Activated B cell treated with CpG ODN at 0.5 μM for 24 hours (primary cell): ENCODE data around the gene ADAMTSL3. TPM values are rescaled to one million over a fixed set of nuclear protein-coding genes. Genes with fewer than 3 reads are reported as not detected.

Experiments
- ATAC-seq: fragments of 200-7000 bp; cut with Tn5 transposase; one replicate; pipeline ENCODE4 v1.10.0; 2021; ENCODE audit warnings: low read depth, mild to moderate bottlenecking, moderate library complexity
- CTCF ChIA-PET: fragments of 350-600 bp; sonication (Branson Sonifier 250); formaldehyde crosslinking; loops from one replicate; lab custom pipeline; 2021; ENCODE audit warnings: antibody characterized with exemption; lab: Charles Lee
- POLR2A ChIA-PET: fragments of 350-600 bp; sonication (Branson Sonifier 250); formaldehyde crosslinking; loops from one replicate; lab custom pipeline; 2021; ENCODE audit warnings: antibody characterized with exemption; lab: Charles Lee
- DNase-seq: peaks from one replicate; pipeline ENCODE4 v3.0.0; 2022
- H3K27ac Mint-ChIP-seq: one replicate; pipeline ENCODE4 v1.8.0; 2020; ENCODE audit warnings: mixed read lengths
- H3K27me3 Mint-ChIP-seq: one replicate; pipeline ENCODE4 v1.8.0; 2021; ENCODE audit warnings: mixed read lengths
- H3K36me3 Mint-ChIP-seq: one replicate; pipeline ENCODE4 v1.8.0; 2021; ENCODE audit warnings: low read depth, mixed read lengths
- H3K4me1 Mint-ChIP-seq: one replicate; pipeline ENCODE4 v1.8.0; 2021; ENCODE audit warnings: mixed read lengths
- H3K4me3 Mint-ChIP-seq: one replicate; pipeline ENCODE4 v1.8.0; 2020; ENCODE audit warnings: mild to moderate bottlenecking, mixed read lengths
- H3K9me3 Mint-ChIP-seq: one replicate; pipeline ENCODE4 v1.8.0; 2020; ENCODE audit warnings: mixed read lengths
- intact Hi-C: fragments of 100-400 bp; cut with micrococcal nuclease; formaldehyde crosslinking; loops from one replicate; pipeline ENCODE4 v1.15.1; 2024
- total RNA-seq: library from RNA; stranded (reverse); gene quantifications from 2 replicates; pipeline ENCODE4 v1.2.3, GENCODE V29; 2022
- TF ChIP-seq, protein P1 (sequence below): fragments of 200-600 bp; IDR thresholded peaks from one replicate; pipeline ENCODE4 v1.8.0; 2022; ENCODE audit warnings: antibody characterized with exemption, mild to moderate bottlenecking

Gene ADAMTSL3
- total RNA-seq, 1 donor from 2014 or later: not detected

DNA sequence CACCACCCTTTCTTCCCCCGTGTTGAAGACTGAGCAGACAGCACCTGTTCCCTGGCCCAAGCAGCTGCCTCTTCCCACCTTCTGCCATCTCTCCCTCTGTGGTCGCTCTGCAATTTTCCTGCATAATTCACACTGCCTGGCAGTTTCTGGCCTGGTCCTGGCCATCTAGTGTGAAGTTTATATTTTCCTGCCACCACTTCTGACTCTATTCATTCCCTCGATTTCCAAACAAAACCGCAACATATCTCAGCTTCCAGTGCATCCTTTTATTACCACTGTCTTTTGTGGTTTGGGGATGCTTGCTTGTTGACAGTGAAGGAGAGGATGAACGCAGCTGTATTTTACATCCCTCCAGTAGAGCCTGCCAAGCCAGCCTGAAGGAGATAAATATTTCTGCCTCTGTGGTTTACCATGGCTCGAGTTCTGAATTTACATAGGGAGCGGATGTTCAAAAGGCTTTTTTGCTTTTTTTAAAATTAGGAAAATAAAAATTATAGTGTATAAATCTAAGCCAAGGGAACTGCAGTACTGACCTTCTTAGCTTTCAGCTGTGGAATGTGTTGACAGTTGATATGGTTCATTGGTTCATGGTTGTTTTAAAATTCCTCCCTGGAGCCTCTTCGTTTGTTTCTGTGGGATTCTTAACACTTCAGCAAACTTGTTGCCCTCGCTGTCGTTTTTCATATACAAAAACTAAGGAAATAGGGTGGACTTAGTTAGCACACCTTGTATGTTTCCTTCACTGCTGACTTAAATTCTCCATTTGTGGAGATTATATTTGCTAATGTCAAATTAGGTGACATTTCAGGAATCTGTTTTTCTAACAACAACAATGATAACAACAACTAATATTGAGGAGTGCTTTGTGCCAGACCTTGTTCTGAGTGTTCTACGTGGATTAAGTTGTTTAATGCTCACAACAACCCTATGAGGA is 250.5 kb downstream of the ADAMTSL3 start:
- ChIA-PET CTCF (no interaction called here), POLR2A (no interaction called here)
- no peak for ATAC-seq
- no peak overlapping the region for H3K27ac Mint-ChIP-seq
- no peak overlapping the region for H3K4me3 Mint-ChIP-seq
- intact Hi-C loops: no loop called here
- DNase-seq: no peak
- TF ChIP-seq, protein P1, sequence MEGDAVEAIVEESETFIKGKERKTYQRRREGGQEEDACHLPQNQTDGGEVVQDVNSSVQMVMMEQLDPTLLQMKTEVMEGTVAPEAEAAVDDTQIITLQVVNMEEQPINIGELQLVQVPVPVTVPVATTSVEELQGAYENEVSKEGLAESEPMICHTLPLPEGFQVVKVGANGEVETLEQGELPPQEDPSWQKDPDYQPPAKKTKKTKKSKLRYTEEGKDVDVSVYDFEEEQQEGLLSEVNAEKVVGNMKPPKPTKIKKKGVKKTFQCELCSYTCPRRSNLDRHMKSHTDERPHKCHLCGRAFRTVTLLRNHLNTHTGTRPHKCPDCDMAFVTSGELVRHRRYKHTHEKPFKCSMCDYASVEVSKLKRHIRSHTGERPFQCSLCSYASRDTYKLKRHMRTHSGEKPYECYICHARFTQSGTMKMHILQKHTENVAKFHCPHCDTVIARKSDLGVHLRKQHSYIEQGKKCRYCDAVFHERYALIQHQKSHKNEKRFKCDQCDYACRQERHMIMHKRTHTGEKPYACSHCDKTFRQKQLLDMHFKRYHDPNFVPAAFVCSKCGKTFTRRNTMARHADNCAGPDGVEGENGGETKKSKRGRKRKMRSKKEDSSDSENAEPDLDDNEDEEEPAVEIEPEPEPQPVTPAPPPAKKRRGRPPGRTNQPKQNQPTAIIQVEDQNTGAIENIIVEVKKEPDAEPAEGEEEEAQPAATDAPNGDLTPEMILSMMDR: no peak
- no peaks in the 10 kb centered on the region for H3K4me1 Mint-ChIP-seq
- H3K9me3 Mint-ChIP-seq: no peaks in the 10 kb centered on the region
- no peaks in the 10 kb centered on the region for H3K36me3 Mint-ChIP-seq
- H3K27me3 Mint-ChIP-seq: no peaks in the 10 kb centered on the region

DNA sequence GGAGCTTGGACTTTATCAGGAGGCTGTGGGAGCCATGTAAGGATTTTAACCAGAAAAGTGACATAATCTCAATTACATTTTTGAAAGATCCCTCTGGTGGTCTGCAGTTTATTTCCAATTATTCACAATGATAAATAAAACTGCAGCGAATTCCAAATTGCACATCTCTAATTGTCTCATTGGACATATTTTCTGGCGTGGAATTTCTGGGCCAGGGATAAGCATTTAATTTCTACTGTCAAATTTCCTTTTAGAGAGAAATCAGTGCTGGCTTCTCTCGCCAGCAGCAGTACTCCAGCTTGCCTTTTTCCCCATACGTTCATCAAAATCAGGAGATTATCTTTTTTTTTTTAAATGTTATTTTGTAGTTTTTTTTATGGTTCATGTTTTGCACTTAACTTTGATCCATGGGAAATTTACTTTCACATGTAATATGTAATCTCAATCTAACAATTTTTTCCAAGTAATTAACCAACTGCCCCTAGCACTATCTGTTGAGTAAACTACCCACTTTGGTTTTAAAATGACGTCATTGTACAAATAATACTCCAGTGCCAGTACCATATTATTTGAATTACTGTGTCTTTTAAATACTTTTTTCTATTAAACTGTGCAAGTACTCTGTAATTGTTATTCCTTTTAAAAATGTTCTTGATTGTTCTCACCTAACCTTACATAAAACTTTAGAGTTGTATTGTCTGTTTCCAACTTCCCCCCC is 251.8 kb downstream of the ADAMTSL3 start:
- POLR2A ChIA-PET: no interaction called here
- Mint-ChIP-seq H3K27me3 (no peaks in the 10 kb centered on the region), H3K27ac (no peak overlapping the region), H3K4me3 (no peak overlapping the region), H3K9me3 (no peaks in the 10 kb centered on the region), H3K4me1 (no peaks in the 10 kb centered on the region), H3K36me3 (no peaks in the 10 kb centered on the region)
- no peak for DNase-seq
- ATAC-seq: no peak
- intact Hi-C loops: no loop called here
- CTCF ChIA-PET: no interaction called here
- TF ChIP-seq, protein P1: no peak

DNA sequence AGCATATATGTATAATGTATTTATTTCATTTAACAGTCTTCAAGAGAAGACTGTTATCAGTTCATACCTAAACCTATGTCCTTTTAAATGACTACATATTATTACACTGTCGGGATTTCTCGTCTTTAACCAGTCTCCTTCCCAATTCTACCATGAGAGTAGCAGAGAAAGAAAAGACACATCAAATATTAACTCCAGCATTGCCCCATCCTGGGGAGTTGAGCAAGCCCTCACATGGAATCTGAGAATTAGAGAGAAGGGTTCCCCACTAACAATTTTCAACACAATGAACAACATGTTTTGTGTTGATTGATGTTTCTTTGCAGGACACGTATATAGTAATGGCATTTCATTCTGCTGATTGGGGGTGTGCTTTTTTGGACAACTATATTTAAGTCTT is 257.4 kb downstream of the ADAMTSL3 start:
- intact Hi-C loops: no loop called here
- no peaks in the 10 kb centered on the region for H3K4me1 Mint-ChIP-seq
- DNase-seq (no peak), ATAC-seq (no peak)
- POLR2A ChIA-PET: no interaction called here
- no peaks in the 10 kb centered on the region for H3K27me3 Mint-ChIP-seq
- CTCF ChIA-PET: no interaction called here
- no peaks in the 10 kb centered on the region for H3K36me3 Mint-ChIP-seq
- TF ChIP-seq, protein P1: no peak
- no peak overlapping the region for H3K27ac Mint-ChIP-seq
- H3K4me3 Mint-ChIP-seq: no peak overlapping the region
- no peaks in the 10 kb centered on the region for H3K9me3 Mint-ChIP-seq

DNA sequence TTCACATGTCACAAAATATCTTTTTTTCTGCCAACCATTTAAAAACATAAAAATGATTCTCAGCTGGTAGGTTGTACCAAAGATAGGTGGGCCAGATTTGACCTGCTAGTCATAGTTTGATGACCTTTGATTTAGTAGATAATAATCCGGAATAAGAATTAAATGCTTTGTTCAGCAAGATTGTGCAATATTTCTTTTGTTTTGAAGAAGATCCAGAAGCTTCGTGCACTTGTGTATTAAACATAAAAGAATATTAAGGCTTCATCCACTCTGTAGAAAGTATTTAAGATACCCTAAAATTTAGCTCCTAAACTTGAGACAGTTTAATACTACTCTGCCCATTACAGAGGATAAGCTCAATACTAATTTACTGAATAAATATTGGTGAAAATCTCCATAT is 258.4 kb downstream of the ADAMTSL3 start:
- TF ChIP-seq, protein P1: no peak
- Mint-ChIP-seq H3K27me3 (no peaks in the 10 kb centered on the region), H3K4me3 (no peak overlapping the region), H3K4me1 (no peaks in the 10 kb centered on the region), H3K36me3 (no peaks in the 10 kb centered on the region), H3K9me3 (no peaks in the 10 kb centered on the region), H3K27ac (no peak overlapping the region)
- intact Hi-C loops: no loop called here
- DNase-seq (no peak), ATAC-seq (no peak)
- CTCF ChIA-PET: no interaction called here
- POLR2A ChIA-PET: no interaction called here

DNA sequence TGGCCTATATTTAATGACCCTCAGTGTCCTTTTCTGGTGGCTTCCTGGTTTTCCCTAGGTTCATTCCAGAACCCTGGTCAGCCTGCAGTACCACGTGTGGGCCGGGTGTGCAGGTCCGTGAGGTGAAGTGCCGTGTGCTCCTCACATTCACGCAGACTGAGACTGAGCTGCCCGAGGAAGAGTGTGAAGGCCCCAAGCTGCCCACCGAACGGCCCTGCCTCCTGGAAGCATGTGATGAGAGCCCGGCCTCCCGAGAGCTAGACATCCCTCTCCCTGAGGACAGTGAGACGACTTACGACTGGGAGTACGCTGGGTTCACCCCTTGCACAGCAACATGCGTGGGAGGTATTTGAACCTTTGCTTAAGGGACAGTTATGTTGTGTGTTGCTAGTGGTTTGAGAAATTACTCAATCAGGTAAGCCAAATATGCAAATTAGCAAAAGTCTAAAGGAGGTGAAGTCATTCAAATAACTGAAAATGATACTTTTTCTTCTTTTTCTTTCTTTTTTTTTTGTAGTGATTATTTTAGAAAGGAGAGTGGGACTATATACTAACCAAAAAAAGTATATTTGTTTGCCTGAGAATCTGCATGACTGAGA is 259.2 kb downstream of the ADAMTSL3 start:
- ATAC-seq (no peak), DNase-seq (no peak)
- TF ChIP-seq, protein P1: no peak
- Mint-ChIP-seq H3K4me1 (no peaks in the 10 kb centered on the region), H3K9me3 (no peaks in the 10 kb centered on the region), H3K27me3 (no peaks in the 10 kb centered on the region), H3K36me3 (no peaks in the 10 kb centered on the region), H3K4me3 (no peak overlapping the region), H3K27ac (no peak overlapping the region)
- ChIA-PET POLR2A (no interaction called here), CTCF (no interaction called here)
- intact Hi-C loops: no loop called here
